H1 (cell line): ENCODE data around the gene FBLN2. TPM values are rescaled to one million over a fixed set of nuclear protein-coding genes. Genes with fewer than 3 reads are reported as not detected.
A peak's percentile ranks its signal among the peaks of the same experiment; 100 is the strongest.

ENCODE experiments used
- CHD2 ChIP-seq: IDR thresholded peaks from 2 replicates; pipeline ENCODE4 v1.6.1; 2012; ENCODE audit warnings: low read length, improper control_type of control experiment
- CTCF ChIP-seq, 3 experiments: IDR thresholded peaks; 1 replicate in 2 of 3; 2 replicates in 1 of 3; pipeline versions ENCODE4 v1.5.1 to v1.6.1; 2011; ENCODE audit warnings: low read length in 3 of 3, mild to moderate bottlenecking in 3 of 3, inconsistent platforms in 2 of 3, low read depth in 1 of 3, moderate library complexity in 1 of 3; ENCODE audit not compliant: insufficient read depth in 1 of 3; ENCODE audit errors: control extremely low read depth in 1 of 3
- EP300 ChIP-seq, 2 experiments: IDR thresholded peaks; 1 replicate in 1 of 2; 2 replicates in 1 of 2; pipeline ENCODE4 v1.6.1; 2011 to 2012; ENCODE audit warnings: low read depth in 2 of 2, low read length in 2 of 2, mild to moderate bottlenecking in 2 of 2, borderline replicate concordance in 1 of 2, inconsistent platforms in 1 of 2, moderate library complexity in 1 of 2
- EZH2 ChIP-seq: fragments of 200-600 bp; sonication (generic); IDR thresholded peaks from 2 replicates; pipeline ENCODE4 v1.7.1; 2012; ENCODE audit warnings: low read depth, mild to moderate bottlenecking, moderate library complexity, low read length, inconsistent platforms; ENCODE audit not compliant: severe bottlenecking
- FOSL1 ChIP-seq: IDR thresholded peaks from 2 replicates; pipeline ENCODE4 v1.6.1; 2011; ENCODE audit warnings: mild to moderate bottlenecking, low read depth, low read length, moderate library complexity; ENCODE audit not compliant: insufficient read depth
- GABPA ChIP-seq: IDR thresholded peaks from 2 replicates; pipeline ENCODE4 v1.6.1; 2011; ENCODE audit warnings: mild to moderate bottlenecking, low read length, moderate library complexity, borderline replicate concordance; ENCODE audit not compliant: insufficient read depth
- KDM1A ChIP-seq: fragments of 200-600, 300-600 bp; sonication (generic); IDR thresholded peaks from 2 replicates; pipeline ENCODE4 v1.7.1; 2016; ENCODE audit warnings: mild to moderate bottlenecking, low read length, borderline replicate concordance
- MAFK ChIP-seq: IDR thresholded peaks from 2 replicates; pipeline ENCODE4 v1.6.1; 2012; ENCODE audit warnings: low read depth, mild to moderate bottlenecking, improper control_type of control experiment, low read length
- POLR2A ChIP-seq, 2 experiments: IDR thresholded peaks; 1 replicate in 1 of 2; 2 replicates in 1 of 2; pipeline ENCODE4 v1.6.1; 2011; ENCODE audit warnings: low read depth in 2 of 2, low read length in 2 of 2, mild to moderate bottlenecking in 2 of 2; ENCODE audit errors: control extremely low read depth in 1 of 2
- POLR2AphosphoS5 ChIP-seq: IDR thresholded peaks from 2 replicates; pipeline ENCODE4 v1.6.1; 2011; ENCODE audit warnings: low read depth, low read length
- SIRT6 ChIP-seq: IDR thresholded peaks from one replicate; pipeline ENCODE4 v1.7.1; 2012; ENCODE audit warnings: low read length, inconsistent platforms
- SP1 ChIP-seq: IDR thresholded peaks from 2 replicates; pipeline ENCODE4 v1.6.1; 2011; ENCODE audit warnings: low read depth, low read length
- SP4 ChIP-seq: IDR thresholded peaks from 2 replicates; pipeline ENCODE4 v1.6.1; 2012; ENCODE audit warnings: low read length, inconsistent platforms
- SRF ChIP-seq: IDR thresholded peaks from 2 replicates; pipeline ENCODE4 v1.6.1; 2011; ENCODE audit warnings: mild to moderate bottlenecking, low read depth, low read length, moderate library complexity
- SUZ12 ChIP-seq: fragments of 200-600 bp; sonication (generic); IDR thresholded peaks from 2 replicates; pipeline ENCODE4 v1.6.1; 2012; ENCODE audit warnings: mild to moderate bottlenecking, inconsistent platforms, low read length, moderate library complexity, mixed read lengths
- TAF1 ChIP-seq: IDR thresholded peaks from 2 replicates; pipeline ENCODE4 v1.6.1; 2011; ENCODE audit warnings: mild to moderate bottlenecking, low read depth, low read length
- TCF12 ChIP-seq: IDR thresholded peaks from 2 replicates; pipeline ENCODE4 v1.6.1; 2011; ENCODE audit warnings: low read depth, mild to moderate bottlenecking, low read length
- TEAD4 ChIP-seq: IDR thresholded peaks from 2 replicates; pipeline ENCODE4 v1.6.1; 2012; ENCODE audit warnings: low read depth, low read length, inconsistent platforms, mixed read lengths
- YY1 ChIP-seq: IDR thresholded peaks from 2 replicates; pipeline ENCODE4 v1.6.1; 2011; ENCODE audit warnings: low read depth, mild to moderate bottlenecking, low read length
- ZNF274 ChIP-seq: IDR thresholded peaks from 2 replicates; pipeline ENCODE4 v1.7.0; 2012; ENCODE audit warnings: low read length, borderline replicate concordance; ENCODE audit errors: extremely low read depth
- polyA plus RNA-seq, 7 experiments: library from polyadenylated mRNA; depleted of rRNA in 3 of 7; stranded (reverse) in 5 of 7; unstranded in 2 of 7; fragments of >200 nt in 5 of 7; fragments of 200-250 nt in 2 of 7; gene quantifications; 1 replicate in 5 of 7; 2 replicates in 1 of 7; 4 replicates in 1 of 7; pipeline versions ENCODE4 v1.2.1 to v1.2.3, GENCODE V29; 2011 to 2013; ENCODE audit warnings: missing spikeins in 2 of 7, mixed read lengths in 2 of 7
- total RNA-seq: library from RNA; stranded (reverse); fragmentation: NEBNext Ultra II Directional; extraction: Animal tissue kit (Norgen Biotek cat#: 25700); gene quantifications from 2 replicates; pipeline ENCODE4 v1.2.1, GENCODE V29; 2021
- TF ChIP-seq, protein P1 (sequence below): IDR thresholded peaks from 2 replicates; pipeline ENCODE4 v1.6.1; 2011; ENCODE audit warnings: low read depth, mild to moderate bottlenecking, low read length; ENCODE audit not compliant: insufficient read depth

The FBLN2 gene
- total and polyA plus RNA-seq, 2 of the 8 experiments (the other 6 are each of a cell fraction or from before 2014, with no cell fraction given), result 17.4 to 24.2 TPM

GRCh38 chr3:13648060-13649001 is 99.4 kb downstream of the FBLN2 start (continued):
- TF ChIP-seq TAF1 (no peak), CTCF (IDR thresholded peaks at IDR 0.05; ENCODE audit: control extremely low read depth in 1 of 3, insufficient read depth in 1 of 3, low read depth in 1 of 3, low read length in 3 of 3) (peak in 2 of 3 experiments; percentile 97 to 100; a peak in 3 of 4 replicates), SP4 (no peak), CHD2 (no peak), KDM1A (no peak; the same call in 1 of the 2 replicates), FOSL1 (no peak), TEAD4 (no peak), MAFK (no peak), SUZ12 (no peak), TCF12 (no peak), EP300 (IDR thresholded peaks at IDR 0.05; ENCODE audit: borderline replicate concordance in 1 of 2, low read depth in 2 of 2, low read length in 2 of 2) (peak in 1 of 2 experiments; percentile 99; a peak in 2 of 3 replicates), SIRT6 (no peak), POLR2AphosphoS5 (no peak), SRF (no peak), YY1 (0 out of 2 replicates have a peak, but pooled peaks have one; percentile 20), EZH2 (no peak), SP1 (0 out of 2 replicates have a peak, but pooled peaks have one; percentile 39), ZNF274 (no peak), GABPA (peak; percentile 56; the same call in 1 of the 2 replicates), POLR2A (IDR thresholded peaks at IDR 0.05; ENCODE audit: control extremely low read depth in 1 of 2, low read depth in 2 of 2, low read length in 2 of 2) (no peak)
- TF ChIP-seq, protein P1, sequence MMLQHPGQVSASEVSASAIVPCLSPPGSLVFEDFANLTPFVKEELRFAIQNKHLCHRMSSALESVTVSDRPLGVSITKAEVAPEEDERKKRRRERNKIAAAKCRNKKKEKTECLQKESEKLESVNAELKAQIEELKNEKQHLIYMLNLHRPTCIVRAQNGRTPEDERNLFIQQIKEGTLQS, result no peak
